IMR-90 (cell line): ENCODE results near the gene TPO.

ENCODE experiments used
- BHLHE40 ChIP-seq: fragments of 150-350 bp; IDR thresholded peaks from 2 replicates; pipeline ENCODE4 v1.6.1; 2016; ENCODE audit warnings: mild to moderate bottlenecking, low read depth, low read length
- CEBPB ChIP-seq: IDR thresholded peaks from 2 replicates; pipeline ENCODE4 v1.6.1; 2012; ENCODE audit warnings: low read depth, low read length, improper control_type of control experiment
- FOS ChIP-seq: fragments of 150-350 bp; IDR thresholded peaks from 2 replicates; pipeline ENCODE4 v1.6.1; 2016; ENCODE audit warnings: low read depth, low read length
- MAFK ChIP-seq: IDR thresholded peaks from 2 replicates; pipeline ENCODE4 v1.6.1; 2012; ENCODE audit warnings: low read depth, low read length, improper control_type of control experiment
- POLR2A ChIP-seq: IDR thresholded peaks from 2 replicates; pipeline ENCODE4 v1.6.1; 2012; ENCODE audit warnings: mild to moderate bottlenecking, low read depth, low read length
- RAD21 ChIP-seq: IDR thresholded peaks from 2 replicates; pipeline ENCODE4 v1.6.1; 2012; ENCODE audit warnings: low read length, improper control_type of control experiment
- RCOR1 ChIP-seq: IDR thresholded peaks from 2 replicates; pipeline ENCODE4 v1.6.1; 2012; ENCODE audit warnings: mild to moderate bottlenecking, low read length, improper control_type of control experiment; ENCODE audit not compliant: insufficient replicate concordance
- RFX5 ChIP-seq: IDR thresholded peaks from 2 replicates; pipeline ENCODE4 v1.8.0; 2012; ENCODE audit warnings: low read depth, mild to moderate bottlenecking, low read length, moderate library complexity
- TF ChIP-seq, protein P1 (sequence below): conservative IDR thresholded peaks from 2 replicates; pipeline ENCODE4 v1.5.1; 2012; ENCODE audit warnings: mild to moderate bottlenecking, low read depth, low read length, improper control_type of control experiment
- TF ChIP-seq, protein P2 (sequence below): fragments of 150-350 bp; IDR thresholded peaks from 2 replicates; pipeline ENCODE4 v1.6.1; 2017; ENCODE audit warnings: mild to moderate bottlenecking, antibody characterized with exemption, low read length, low read depth
- TF ChIP-seq, protein P3 (sequence below): fragments of 150-350 bp; IDR thresholded peaks from 2 replicates; pipeline ENCODE4 v1.6.1; 2016; ENCODE audit warnings: low read depth, mild to moderate bottlenecking, low read length, moderate library complexity, borderline replicate concordance

DNA sequence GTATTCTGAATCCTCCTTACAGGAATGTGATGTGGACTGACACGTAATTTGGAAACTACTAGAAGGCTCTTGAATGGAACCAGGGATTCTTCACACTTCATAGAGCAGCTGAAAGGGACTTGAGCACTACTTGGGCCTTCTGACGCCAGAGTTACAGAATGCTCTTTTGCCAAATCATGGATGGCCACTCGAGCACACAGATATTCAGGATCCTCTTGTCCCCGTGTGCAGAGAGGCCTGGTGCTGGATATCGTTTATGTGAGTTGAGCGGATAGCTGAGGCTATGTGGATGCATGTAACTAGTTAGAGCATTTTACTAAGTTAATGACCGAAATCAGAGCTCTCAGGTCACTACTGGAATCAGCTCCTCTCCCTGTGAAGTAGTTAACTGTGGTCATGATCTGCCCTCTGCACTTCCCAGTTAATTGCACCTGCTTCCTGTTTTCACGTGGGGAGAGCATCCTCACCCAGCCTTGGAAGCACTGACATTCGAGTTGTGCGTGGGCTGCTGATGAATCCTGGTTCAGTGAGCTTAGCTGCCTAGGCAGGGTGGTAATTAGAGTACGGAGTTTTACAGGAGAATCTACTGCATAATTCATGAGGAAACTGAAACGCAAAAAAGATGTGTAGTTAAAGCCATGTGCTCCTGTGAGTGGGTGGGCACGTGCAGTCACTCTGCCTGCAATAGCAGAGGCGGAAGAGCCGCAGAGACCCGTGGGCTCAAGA is 5.2 kb upstream of the TPO start:
- TF ChIP-seq, protein P1, sequence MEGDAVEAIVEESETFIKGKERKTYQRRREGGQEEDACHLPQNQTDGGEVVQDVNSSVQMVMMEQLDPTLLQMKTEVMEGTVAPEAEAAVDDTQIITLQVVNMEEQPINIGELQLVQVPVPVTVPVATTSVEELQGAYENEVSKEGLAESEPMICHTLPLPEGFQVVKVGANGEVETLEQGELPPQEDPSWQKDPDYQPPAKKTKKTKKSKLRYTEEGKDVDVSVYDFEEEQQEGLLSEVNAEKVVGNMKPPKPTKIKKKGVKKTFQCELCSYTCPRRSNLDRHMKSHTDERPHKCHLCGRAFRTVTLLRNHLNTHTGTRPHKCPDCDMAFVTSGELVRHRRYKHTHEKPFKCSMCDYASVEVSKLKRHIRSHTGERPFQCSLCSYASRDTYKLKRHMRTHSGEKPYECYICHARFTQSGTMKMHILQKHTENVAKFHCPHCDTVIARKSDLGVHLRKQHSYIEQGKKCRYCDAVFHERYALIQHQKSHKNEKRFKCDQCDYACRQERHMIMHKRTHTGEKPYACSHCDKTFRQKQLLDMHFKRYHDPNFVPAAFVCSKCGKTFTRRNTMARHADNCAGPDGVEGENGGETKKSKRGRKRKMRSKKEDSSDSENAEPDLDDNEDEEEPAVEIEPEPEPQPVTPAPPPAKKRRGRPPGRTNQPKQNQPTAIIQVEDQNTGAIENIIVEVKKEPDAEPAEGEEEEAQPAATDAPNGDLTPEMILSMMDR: no peak
- TF ChIP-seq POLR2A (no peak), MAFK (no peak), CEBPB (no peak), BHLHE40 (no peak), RAD21 (no peak), FOS (no peak), RFX5 (no peak), RCOR1 (no peak)
- TF ChIP-seq, protein P2, sequence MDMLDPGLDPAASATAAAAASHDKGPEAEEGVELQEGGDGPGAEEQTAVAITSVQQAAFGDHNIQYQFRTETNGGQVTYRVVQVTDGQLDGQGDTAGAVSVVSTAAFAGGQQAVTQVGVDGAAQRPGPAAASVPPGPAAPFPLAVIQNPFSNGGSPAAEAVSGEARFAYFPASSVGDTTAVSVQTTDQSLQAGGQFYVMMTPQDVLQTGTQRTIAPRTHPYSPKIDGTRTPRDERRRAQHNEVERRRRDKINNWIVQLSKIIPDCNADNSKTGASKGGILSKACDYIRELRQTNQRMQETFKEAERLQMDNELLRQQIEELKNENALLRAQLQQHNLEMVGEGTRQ: no peak
- TF ChIP-seq, protein P3, sequence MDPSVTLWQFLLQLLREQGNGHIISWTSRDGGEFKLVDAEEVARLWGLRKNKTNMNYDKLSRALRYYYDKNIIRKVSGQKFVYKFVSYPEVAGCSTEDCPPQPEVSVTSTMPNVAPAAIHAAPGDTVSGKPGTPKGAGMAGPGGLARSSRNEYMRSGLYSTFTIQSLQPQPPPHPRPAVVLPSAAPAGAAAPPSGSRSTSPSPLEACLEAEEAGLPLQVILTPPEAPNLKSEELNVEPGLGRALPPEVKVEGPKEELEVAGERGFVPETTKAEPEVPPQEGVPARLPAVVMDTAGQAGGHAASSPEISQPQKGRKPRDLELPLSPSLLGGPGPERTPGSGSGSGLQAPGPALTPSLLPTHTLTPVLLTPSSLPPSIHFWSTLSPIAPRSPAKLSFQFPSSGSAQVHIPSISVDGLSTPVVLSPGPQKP: no peak
